GM20000 (cell line): ENCODE measurements around the gene AAMP.
A peak's percentile ranks its signal among the peaks of the same experiment; 100 is the strongest.
"Not testable (repeated sequence)": the region's sequence is repeated elsewhere in the genome, so short reads cannot be mapped to it uniquely, and the experiment has no call there.

Source experiments
- DNase-seq: peaks from one replicate; pipeline ENCODE4 v3.0.0; 2012; ENCODE audit warnings: low spot score
- CTCF ChIP-seq: IDR thresholded peaks from 2 replicates; pipeline ENCODE4 v1.5.1; 2012; ENCODE audit warnings: mild to moderate bottlenecking, control low read depth; ENCODE audit errors: extremely low read depth, missing control alignments

Gene AAMP

GRCh38 chr2:218276986-218277755, 7.2 kb upstream of the AAMP start:
- no peak for TF ChIP-seq CTCF
- DNase-seq = no peak

- no peak for TF ChIP-seq CTCF
- DNase-seq = no peak
These were observed 5.6 kb upstream of the AAMP start for GRCh38 chr2:218275371-218276072.

- TF ChIP-seq CTCF = no peak
- no peak for DNase-seq
These were observed 4.6 kb upstream of the AAMP start for GRCh38 chr2:218274586-218274985.

- no peak for DNase-seq
- no peak for TF ChIP-seq CTCF
These were observed 3.9 kb upstream of the AAMP start for GRCh38 chr2:218273908-218274249.

- DNase-seq = not testable (repeated sequence)
These were observed 3.4 kb upstream of the AAMP start for GRCh38 chr2:218273214-218273907.

- peak; percentile 77 for TF ChIP-seq CTCF
- DNase-seq = peak; percentile 65
These were observed 2.7 kb upstream of the AAMP start for GRCh38 chr2:218272531-218273212.

- DNase-seq = no peak
- no peak for TF ChIP-seq CTCF
These were observed 2.1 kb upstream of the AAMP start for GRCh38 chr2:218271865-218272530.
